Loucy (cell line): Measurements from ENCODE around the gene SPINT2.

ENCODE experiments used
- H2AFZ ChIP-seq: fragments of 200-600 bp; sonication (generic); 2 replicates; pipeline ENCODE4 v1.6.0; 2016; ENCODE audit warnings: antibody characterized with exemption, mild to moderate bottlenecking, low read length, moderate library complexity
- H3F3A ChIP-seq: fragments of 200-600 bp; 2 replicates; pipeline ENCODE4 v1.6.0; 2016; ENCODE audit warnings: antibody characterized with exemption, low read depth, mild to moderate bottlenecking
- H3K27me3 ChIP-seq: fragments of 200-600 bp; sonication (generic); 2 replicates; pipeline ENCODE4 v1.6.1; 2014; ENCODE audit warnings: low read length, mild to moderate bottlenecking; ENCODE audit not compliant: insufficient read depth, poor library complexity, severe bottlenecking
- H3K36me3 ChIP-seq: fragments of 200-600 bp; sonication (generic); 2 replicates; pipeline ENCODE4 v1.6.1; 2016; ENCODE audit warnings: low read length; ENCODE audit not compliant: insufficient read depth
- H3K4me1 ChIP-seq: fragments of 200-600 bp; sonication (generic); 2 replicates; pipeline ENCODE4 v1.5.1; 2014; ENCODE audit warnings: low read length, mild to moderate bottlenecking; ENCODE audit not compliant: insufficient read depth, poor library complexity, severe bottlenecking
- H3K4me2 ChIP-seq: fragments of 200-600 bp; sonication (generic); 2 replicates; pipeline ENCODE4 v1.6.0; 2014; ENCODE audit warnings: antibody characterized with exemption, low read length, low read depth, mild to moderate bottlenecking; ENCODE audit not compliant: poor library complexity, severe bottlenecking
- H3K4me3 ChIP-seq: fragments of 200-600 bp; sonication (generic); 2 replicates; pipeline ENCODE4 v1.5.1; 2014; ENCODE audit warnings: low read length, mild to moderate bottlenecking, mixed read lengths; ENCODE audit not compliant: poor library complexity, severe bottlenecking
- H3K79me2 ChIP-seq: fragments of 200-600 bp; sonication (generic); 2 replicates; pipeline ENCODE4 v1.6.1; 2014; ENCODE audit warnings: low read length; ENCODE audit not compliant: insufficient read depth
- H3K9ac ChIP-seq: fragments of 200-600 bp; sonication (generic); 2 replicates; pipeline ENCODE4 v1.6.0; 2014; ENCODE audit warnings: mild to moderate bottlenecking, low read depth, low read length, moderate library complexity; ENCODE audit not compliant: poor library complexity, severe bottlenecking
- H3K9me2 ChIP-seq: fragments of 200-600 bp; sonication (generic); replicated peaks from 2 replicates; pipeline ENCODE4 v1.6.1; 2016; ENCODE audit warnings: low read depth, low read length, mixed read lengths
- H3K9me3 ChIP-seq: fragments of 200-600 bp; sonication (generic); 2 replicates; pipeline ENCODE4 v1.6.1; 2014; ENCODE audit warnings: mild to moderate bottlenecking, antibody characterized with exemption, low read length, low read depth; ENCODE audit not compliant: insufficient read depth
- H4K20me1 ChIP-seq: fragments of 200-600 bp; sonication (generic); 2 replicates; pipeline ENCODE4 v1.6.0; 2014; ENCODE audit warnings: antibody characterized with exemption, low read length, mild to moderate bottlenecking; ENCODE audit not compliant: insufficient read depth, poor library complexity, severe bottlenecking
- CTCF ChIP-seq: fragments of 200-600 bp; sonication (generic); conservative IDR thresholded peaks from 2 replicates; pipeline ENCODE4 v1.5.1; 2014; ENCODE audit warnings: mild to moderate bottlenecking, antibody characterized with exemption, low read length
- EZH2phosphoT487 ChIP-seq: fragments of 200-600 bp; IDR thresholded peaks from 2 replicates; pipeline ENCODE4 v1.6.1; 2018; ENCODE audit warnings: antibody characterized with exemption, mild to moderate bottlenecking, moderate library complexity, borderline replicate concordance

The SPINT2 gene

GRCh38 chr19:38289955-38290354 lies 25.6 kb downstream of the SPINT2 start:
- Histone ChIP-seq H3K79me2 (peaks cover 6% of the 10 kb centered on the region; the same call in 1 of the 2 replicates), H4K20me1 (no peaks in the 10 kb centered on the region), H3K9me2 (no peaks in the 10 kb centered on the region), H3K27me3 (no peaks in the 10 kb centered on the region), H3F3A (no peaks in the 10 kb centered on the region), H3K4me1 (no peaks in the 10 kb centered on the region), H2AFZ (no peak overlapping the region), H3K4me2 (no peak overlapping the region), H3K9me3 (no peaks in the 10 kb centered on the region), H3K9ac (no peak overlapping the region), H3K4me3 (no peak overlapping the region), H3K36me3 (peaks cover 84% of the 10 kb centered on the region; the same call in 1 of the 2 replicates)
- no peak for TF ChIP-seq CTCF
- TF ChIP-seq EZH2phosphoT487, result no peak

GRCh38 chr19:38290631-38291147 lies 26.3 kb downstream of the SPINT2 start:
- Histone ChIP-seq H3K4me2 (no peak overlapping the region), H3K36me3 (peaks cover 76% of the 10 kb centered on the region; the same call in 1 of the 2 replicates), H3K4me3 (no peak overlapping the region), H3K4me1 (no peaks in the 10 kb centered on the region), H3K79me2 (peaks cover 4% of the 10 kb centered on the region; the same call in 1 of the 2 replicates), H3K27me3 (no peaks in the 10 kb centered on the region), H2AFZ (no peak overlapping the region), H4K20me1 (no peaks in the 10 kb centered on the region), H3K9ac (no peak overlapping the region), H3F3A (no peaks in the 10 kb centered on the region), H3K9me3 (no peaks in the 10 kb centered on the region), H3K9me2 (no peaks in the 10 kb centered on the region)
- TF ChIP-seq EZH2phosphoT487 (no peak), CTCF (no peak)

- no peaks in the 10 kb centered on the region for H3K4me1 ChIP-seq
- H3K9me3 ChIP-seq, result no peaks in the 10 kb centered on the region
- no peak overlapping the region for H3K4me3 ChIP-seq
- no peaks in the 10 kb centered on the region for H3F3A ChIP-seq
- H3K9me2 ChIP-seq, result no peaks in the 10 kb centered on the region
- peaks cover 67% of the 10 kb centered on the region; the same call in 1 of the 2 replicates for H3K36me3 ChIP-seq
- no peak overlapping the region for H3K4me2 ChIP-seq
- no peaks in the 10 kb centered on the region for H4K20me1 ChIP-seq
- H3K9ac ChIP-seq, result no peak overlapping the region
- H3K79me2 ChIP-seq, result no peaks in the 10 kb centered on the region
- TF ChIP-seq EZH2phosphoT487, result no peak
- TF ChIP-seq CTCF, result no peak
- H2AFZ ChIP-seq, result no peak overlapping the region
- no peaks in the 10 kb centered on the region for H3K27me3 ChIP-seq
These were observed 27.5 kb downstream of the SPINT2 start for GRCh38 chr19:38291855-38292254.
